ENCODE data around the gene BAZ1A. TPM values are rescaled to one million over a fixed set of nuclear protein-coding genes. Genes with fewer than 3 reads are reported as not detected.
"Not testable (repeated sequence)": the region's sequence is repeated elsewhere in the genome, so short reads cannot be mapped to it uniquely, and the experiment has no call there.

BAZ1A gene
- total RNA-seq, 1 donor from 2014 or later = 35.9 TPM

- ATAC-seq = no peak
- Histone ChIP-seq H3K4me1 (no peaks in the 10 kb centered on the region), H3K9me3 (no peaks in the 10 kb centered on the region), H3K4me3 (no peak overlapping the region), H3K36me3 (peaks cover 19% of the 10 kb centered on the region), H3K27ac (no peak overlapping the region), H3K27me3 (no peaks in the 10 kb centered on the region)
- no peak for TF ChIP-seq CTCF (IDR thresholded peaks at IDR 0.05)
- intact Hi-C loops (cut with DNase I) = no loop called here
- no peak for DNase-seq
Observed at GRCh38 chr14:34810028-34810427, 65.1 kb downstream of the BAZ1A start.

GRCh38 chr14:34806257-34806656 is 68.9 kb downstream of the BAZ1A start:
- Histone ChIP-seq H3K36me3 (peaks cover 45% of the 10 kb centered on the region), H3K27me3 (no peaks in the 10 kb centered on the region), H3K27ac (no peak overlapping the region), H3K4me3 (no peak overlapping the region), H3K9me3 (no peaks in the 10 kb centered on the region), H3K4me1 (no peaks in the 10 kb centered on the region)
- no peak for ATAC-seq
- no peak for DNase-seq
- no peak for TF ChIP-seq CTCF (IDR thresholded peaks at IDR 0.05)
- intact Hi-C loops (cut with DNase I) = no loop called here

GRCh38 chr14:34804933-34805332 is 70.2 kb downstream of the BAZ1A start:
- intact Hi-C loops (cut with DNase I) = no loop called here
- no peaks in the 10 kb centered on the region for H3K27me3 ChIP-seq

GRCh38 chr14:34798861-34799260 is 76.3 kb downstream of the BAZ1A start:
- intact Hi-C loops (cut with DNase I); H3K4me1 ChIP-seq; H3K9me3 ChIP-seq; DNase-seq; H3K4me3 ChIP-seq; H3K27me3 ChIP-seq; H3K27ac ChIP-seq; ATAC-seq: not testable (repeated sequence)
- H3K36me3 ChIP-seq = peaks cover 83% of the 10 kb centered on the region

More at GRCh38 chr14:34804933-34805332, 70.2 kb downstream of the BAZ1A start:
- no peak for ATAC-seq
- no peak for TF ChIP-seq CTCF (IDR thresholded peaks at IDR 0.05)
- Histone ChIP-seq H3K4me1 (no peaks in the 10 kb centered on the region), H3K36me3 (peaks cover 48% of the 10 kb centered on the region), H3K4me3 (no peak overlapping the region), H3K9me3 (no peaks in the 10 kb centered on the region), H3K27ac (no peak overlapping the region)
- no peak for DNase-seq

GRCh38 chr14:34797747-34798583 is 77.2 kb downstream of the BAZ1A start:
- Histone ChIP-seq H3K27ac (no peak overlapping the region), H3K4me3 (no peak overlapping the region), H3K9me3 (no peaks in the 10 kb centered on the region), H3K4me1 (no peaks in the 10 kb centered on the region), H3K27me3 (no peaks in the 10 kb centered on the region), H3K36me3 (peaks cover 84% of the 10 kb centered on the region)
- intact Hi-C loops (cut with DNase I) = no loop called here
- DNase-seq = no peak
- ATAC-seq = no peak
- no peak for TF ChIP-seq CTCF (IDR thresholded peaks at IDR 0.05)

- DNase-seq (no peak), ATAC-seq (no peak)
- H3K27me3 ChIP-seq = no peaks in the 10 kb centered on the region
- peaks cover 84% of the 10 kb centered on the region for H3K36me3 ChIP-seq
- H3K4me3 ChIP-seq = no peak overlapping the region
- intact Hi-C loops (cut with DNase I) = no loop called here
- TF ChIP-seq CTCF (IDR thresholded peaks at IDR 0.05) = no peak
- H3K27ac ChIP-seq = no peak overlapping the region
- no peaks in the 10 kb centered on the region for H3K9me3 ChIP-seq
- no peaks in the 10 kb centered on the region for H3K4me1 ChIP-seq
Observed at GRCh38 chr14:34796902-34797301, 78.3 kb downstream of the BAZ1A start.
